Ishikawa (cell line): ENCODE data around the gene FZD2.

Source experiments
- CEBPB ChIP-seq: IDR thresholded peaks from 2 replicates; pipeline ENCODE4 v1.6.1; 2012
- CREB1 ChIP-seq: IDR thresholded peaks from 2 replicates; pipeline ENCODE4 v1.6.1; 2012; ENCODE audit warnings: low read depth
- EGR1 ChIP-seq: IDR thresholded peaks from 2 replicates; pipeline ENCODE4 v1.6.1; 2012
- EP300 ChIP-seq: IDR thresholded peaks from 2 replicates; pipeline ENCODE4 v1.6.1; 2012; ENCODE audit warnings: borderline replicate concordance
- FOXM1 ChIP-seq: IDR thresholded peaks from 2 replicates; pipeline ENCODE4 v1.6.1; 2012; ENCODE audit warnings: low read depth, borderline replicate concordance
- NFIC ChIP-seq: IDR thresholded peaks from 2 replicates; pipeline ENCODE4 v1.6.1; 2012
- RAD21 ChIP-seq: IDR thresholded peaks from 2 replicates; pipeline ENCODE4 v1.6.1; 2012; ENCODE audit warnings: low read depth
- TAF1 ChIP-seq: IDR thresholded peaks from 2 replicates; pipeline ENCODE4 v1.6.1; 2012; ENCODE audit warnings: low read depth, mild to moderate bottlenecking
- TCF12 ChIP-seq: IDR thresholded peaks from 2 replicates; pipeline ENCODE4 v1.6.1; 2012; ENCODE audit warnings: low read depth
- TEAD4 ChIP-seq: IDR thresholded peaks from 2 replicates; pipeline ENCODE4 v1.6.1; 2012
- YY1 ChIP-seq: IDR thresholded peaks from 2 replicates; pipeline ENCODE4 v1.6.1; 2012; ENCODE audit warnings: low read depth
- ZBTB7A ChIP-seq: IDR thresholded peaks from 2 replicates; pipeline ENCODE4 v1.6.1; 2012; ENCODE audit warnings: low read depth
- TF ChIP-seq, protein P1 (sequence below): IDR thresholded peaks from 2 replicates; pipeline ENCODE4 v1.6.1; 2012
- TF ChIP-seq, protein P2 (sequence below): IDR thresholded peaks from 2 replicates; pipeline ENCODE4 v1.6.1; 2012
- TF ChIP-seq, protein P3 (sequence below): IDR thresholded peaks from 2 replicates; pipeline ENCODE4 v1.6.1; 2012; ENCODE audit warnings: low read depth, mild to moderate bottlenecking

The FZD2 gene

DNA sequence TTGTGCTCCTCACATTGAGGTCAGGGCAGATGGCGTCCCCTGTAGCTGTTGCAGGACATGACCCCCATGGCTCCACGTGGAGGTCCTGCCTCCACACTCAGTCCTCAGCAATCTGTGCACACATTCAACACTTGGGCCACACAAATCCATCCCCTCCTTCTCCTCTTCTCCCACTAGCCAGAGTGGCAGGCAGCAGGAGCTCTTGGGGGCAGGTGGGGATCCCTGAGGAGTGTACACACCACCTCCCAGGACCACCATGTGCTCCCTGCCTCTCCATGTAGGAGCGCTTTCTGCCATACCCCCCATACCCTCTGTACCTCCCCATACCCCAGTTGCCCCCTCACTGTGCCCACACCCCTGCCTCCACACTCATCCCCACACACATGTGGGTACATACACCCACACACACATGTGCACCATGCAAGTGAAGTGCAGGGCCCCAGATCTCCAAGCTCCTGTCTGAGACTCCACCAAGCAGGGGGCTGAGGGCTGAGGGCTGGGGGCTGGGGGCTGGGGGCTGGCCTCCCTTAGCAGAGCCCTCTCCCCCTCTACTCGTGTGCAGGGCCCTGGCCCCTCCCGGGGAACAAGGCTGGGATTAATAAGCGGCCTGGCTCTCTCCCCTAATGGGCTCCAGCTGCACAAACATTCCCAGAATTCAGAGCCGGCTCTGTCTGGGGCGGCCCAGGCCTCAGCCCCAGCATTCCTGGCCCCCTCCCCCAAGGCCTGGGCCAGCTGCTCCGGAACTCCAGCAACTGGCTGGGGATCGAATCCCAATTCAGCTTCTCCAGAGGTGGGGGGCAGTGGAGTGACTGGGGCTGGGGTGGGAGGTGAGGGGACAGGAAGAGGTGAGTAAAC is 50.8 kb downstream of the FZD2 start:
- TF ChIP-seq EGR1 (no peak), EP300 (no peak), NFIC (no peak), FOXM1 (no peak), TAF1 (no peak)
- TF ChIP-seq, protein P1, sequence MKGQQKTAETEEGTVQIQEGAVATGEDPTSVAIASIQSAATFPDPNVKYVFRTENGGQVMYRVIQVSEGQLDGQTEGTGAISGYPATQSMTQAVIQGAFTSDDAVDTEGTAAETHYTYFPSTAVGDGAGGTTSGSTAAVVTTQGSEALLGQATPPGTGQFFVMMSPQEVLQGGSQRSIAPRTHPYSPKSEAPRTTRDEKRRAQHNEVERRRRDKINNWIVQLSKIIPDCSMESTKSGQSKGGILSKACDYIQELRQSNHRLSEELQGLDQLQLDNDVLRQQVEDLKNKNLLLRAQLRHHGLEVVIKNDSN, result no peak
- TF ChIP-seq, protein P2, sequence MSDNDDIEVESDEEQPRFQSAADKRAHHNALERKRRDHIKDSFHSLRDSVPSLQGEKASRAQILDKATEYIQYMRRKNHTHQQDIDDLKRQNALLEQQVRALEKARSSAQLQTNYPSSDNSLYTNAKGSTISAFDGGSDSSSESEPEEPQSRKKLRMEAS, result no peak

DNA sequence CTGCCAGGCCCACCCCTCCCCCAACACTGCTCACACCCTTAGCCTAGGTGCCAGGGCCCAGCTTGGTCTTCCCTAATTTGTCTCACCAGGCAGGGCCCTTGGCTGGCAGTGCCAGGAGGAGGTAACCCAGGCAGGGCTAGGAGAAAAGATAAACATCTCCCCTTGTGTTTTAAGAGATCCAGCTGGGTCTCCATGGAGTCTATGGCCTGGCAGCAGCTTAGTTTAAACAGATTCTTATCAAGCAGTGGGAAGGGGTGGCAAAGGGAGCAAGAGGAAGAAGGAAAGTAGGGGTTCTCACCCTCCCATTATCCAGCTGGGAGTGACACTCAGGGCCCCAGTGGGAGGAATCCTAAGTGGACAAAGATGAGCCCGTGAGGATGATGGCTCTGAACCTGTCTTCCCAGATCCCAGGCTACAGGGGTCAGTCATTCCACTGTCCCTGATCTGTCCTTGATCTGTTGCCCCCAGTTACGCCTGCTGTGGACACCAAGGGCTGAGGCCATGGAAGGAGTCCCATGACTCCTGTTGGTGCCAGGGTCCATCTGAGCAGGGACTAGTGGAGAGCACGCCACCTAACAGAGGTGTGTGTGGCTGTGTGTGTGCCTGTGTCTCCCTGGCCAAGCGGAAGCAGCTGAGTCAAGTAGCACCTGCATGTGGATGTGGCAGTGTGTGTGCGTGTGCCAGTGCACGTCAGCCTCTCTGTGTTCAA is 51.6 kb downstream of the FZD2 start:
- no peak for TF ChIP-seq RAD21
- TF ChIP-seq CEBPB, result no peak
- TF ChIP-seq EP300, result no peak
- TF ChIP-seq TAF1, result no peak
- no peak for TF ChIP-seq CREB1
- no peak for TF ChIP-seq TEAD4
- TF ChIP-seq, protein P1, result no peak

DNA sequence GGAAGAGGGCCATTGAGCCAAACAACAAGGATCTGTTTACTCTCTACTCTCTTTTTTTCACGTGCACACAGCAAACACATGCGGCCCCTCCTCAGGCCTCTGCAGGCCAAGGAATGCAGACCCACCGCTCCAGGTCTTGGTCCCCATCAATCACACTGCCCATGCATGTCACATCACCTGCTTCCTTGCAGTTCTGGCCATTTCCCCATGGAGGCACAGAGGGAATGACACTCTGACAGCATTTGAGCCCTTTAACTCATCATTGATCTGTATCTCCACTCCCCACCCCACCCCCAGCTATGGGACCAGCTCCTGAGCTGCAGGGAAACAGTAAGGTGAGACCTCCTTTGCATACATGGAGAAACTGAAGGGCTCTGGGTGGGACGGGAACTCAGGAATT is 53.0 kb downstream of the FZD2 start:
- TF ChIP-seq, protein P3, sequence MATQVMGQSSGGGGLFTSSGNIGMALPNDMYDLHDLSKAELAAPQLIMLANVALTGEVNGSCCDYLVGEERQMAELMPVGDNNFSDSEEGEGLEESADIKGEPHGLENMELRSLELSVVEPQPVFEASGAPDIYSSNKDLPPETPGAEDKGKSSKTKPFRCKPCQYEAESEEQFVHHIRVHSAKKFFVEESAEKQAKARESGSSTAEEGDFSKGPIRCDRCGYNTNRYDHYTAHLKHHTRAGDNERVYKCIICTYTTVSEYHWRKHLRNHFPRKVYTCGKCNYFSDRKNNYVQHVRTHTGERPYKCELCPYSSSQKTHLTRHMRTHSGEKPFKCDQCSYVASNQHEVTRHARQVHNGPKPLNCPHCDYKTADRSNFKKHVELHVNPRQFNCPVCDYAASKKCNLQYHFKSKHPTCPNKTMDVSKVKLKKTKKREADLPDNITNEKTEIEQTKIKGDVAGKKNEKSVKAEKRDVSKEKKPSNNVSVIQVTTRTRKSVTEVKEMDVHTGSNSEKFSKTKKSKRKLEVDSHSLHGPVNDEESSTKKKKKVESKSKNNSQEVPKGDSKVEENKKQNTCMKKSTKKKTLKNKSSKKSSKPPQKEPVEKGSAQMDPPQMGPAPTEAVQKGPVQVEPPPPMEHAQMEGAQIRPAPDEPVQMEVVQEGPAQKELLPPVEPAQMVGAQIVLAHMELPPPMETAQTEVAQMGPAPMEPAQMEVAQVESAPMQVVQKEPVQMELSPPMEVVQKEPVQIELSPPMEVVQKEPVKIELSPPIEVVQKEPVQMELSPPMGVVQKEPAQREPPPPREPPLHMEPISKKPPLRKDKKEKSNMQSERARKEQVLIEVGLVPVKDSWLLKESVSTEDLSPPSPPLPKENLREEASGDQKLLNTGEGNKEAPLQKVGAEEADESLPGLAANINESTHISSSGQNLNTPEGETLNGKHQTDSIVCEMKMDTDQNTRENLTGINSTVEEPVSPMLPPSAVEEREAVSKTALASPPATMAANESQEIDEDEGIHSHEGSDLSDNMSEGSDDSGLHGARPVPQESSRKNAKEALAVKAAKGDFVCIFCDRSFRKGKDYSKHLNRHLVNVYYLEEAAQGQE, result no peak
- TF ChIP-seq CEBPB (no peak), TCF12 (no peak), RAD21 (no peak), NFIC (no peak), EP300 (no peak), TEAD4 (no peak), CREB1 (no peak), ZBTB7A (no peak), FOXM1 (no peak), EGR1 (no peak), TAF1 (no peak), YY1 (no peak)
- TF ChIP-seq, protein P1, result no peak
- TF ChIP-seq, protein P2, result no peak
